GM23248 (cell line): ENCODE measurements around the gene ACY1.

Source experiments
- EZH2 ChIP-seq: fragments of 200-600 bp; sonication (generic); IDR thresholded peaks from 2 replicates; pipeline ENCODE4 v1.6.1; 2018; ENCODE audit warnings: antibody characterized with exemption, mild to moderate bottlenecking; ENCODE audit not compliant: insufficient read depth, poor library complexity, severe bottlenecking
- EZH2phosphoT487 ChIP-seq: fragments of 200-600 bp; sonication (generic); IDR thresholded peaks from 2 replicates; pipeline ENCODE4 v1.6.1; 2018; ENCODE audit warnings: antibody characterized with exemption, moderate library complexity, mild to moderate bottlenecking, low read depth; ENCODE audit not compliant: insufficient read depth

DNA sequence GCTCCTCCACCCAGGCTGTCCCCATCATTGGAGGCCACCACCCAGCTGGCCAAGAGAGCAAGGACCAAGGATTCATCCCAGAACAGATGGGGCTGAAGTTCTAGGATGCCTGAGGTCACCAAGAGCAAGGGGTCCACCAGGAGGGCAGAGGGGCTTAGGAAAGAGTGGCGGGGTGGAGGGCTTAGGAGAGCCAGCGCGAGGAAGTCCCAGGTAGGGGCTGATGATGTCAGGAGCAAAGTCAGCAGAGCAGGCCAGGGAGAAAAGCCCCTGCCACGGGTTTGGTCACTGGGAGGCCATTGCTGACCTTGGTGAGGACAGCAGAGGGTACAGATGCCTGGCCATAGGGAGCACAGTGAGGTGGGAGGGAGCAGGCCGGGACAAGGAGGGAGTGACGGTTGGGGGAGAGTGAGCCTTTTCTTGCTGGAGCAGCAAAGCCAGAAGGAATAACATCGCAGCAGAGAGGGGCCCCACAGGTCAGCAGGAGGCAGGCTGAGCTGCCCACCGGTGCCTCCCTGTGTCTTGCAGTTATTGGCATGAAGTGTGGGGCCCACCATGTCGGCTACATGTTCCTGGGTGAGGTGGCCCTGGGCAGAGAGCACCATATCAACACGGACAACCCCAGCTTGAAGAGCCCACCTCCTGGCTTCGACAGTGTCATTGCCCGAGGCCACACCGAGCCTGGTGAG, 36.0 kb upstream of the ACY1 start:
- TF ChIP-seq EZH2phosphoT487 (no peak), EZH2 (no peak)
